Epithelial cell of proximal tubule (primary cell): ENCODE measurements around the gene HACL1. TPM values are rescaled to one million over a fixed set of nuclear protein-coding genes. Genes with fewer than 3 reads are reported as not detected.

Experiments
- DNase-seq: peaks from one replicate; pipeline ENCODE4 v3.0.0-alpha.2; 2011; ENCODE audit warnings: low read depth
- H3K4me3 ChIP-seq: 2 replicates; pipeline ENCODE4 v1.5.1; 2011; ENCODE audit warnings: low read depth, mild to moderate bottlenecking, low read length
- total RNA-seq: library from RNA; depleted of rRNA; stranded (reverse); fragments of >200 nt; gene quantifications from 2 replicates; pipeline ENCODE4 v1.2.3, GENCODE V29; 2015
- TF ChIP-seq, protein P1 (sequence below): conservative IDR thresholded peaks from 2 replicates; pipeline ENCODE4 v1.5.1; 2012; ENCODE audit warnings: low read depth, mild to moderate bottlenecking, low read length

HACL1 gene
- total RNA-seq, 1 donor from 2014 or later = 17.9 TPM

DNA sequence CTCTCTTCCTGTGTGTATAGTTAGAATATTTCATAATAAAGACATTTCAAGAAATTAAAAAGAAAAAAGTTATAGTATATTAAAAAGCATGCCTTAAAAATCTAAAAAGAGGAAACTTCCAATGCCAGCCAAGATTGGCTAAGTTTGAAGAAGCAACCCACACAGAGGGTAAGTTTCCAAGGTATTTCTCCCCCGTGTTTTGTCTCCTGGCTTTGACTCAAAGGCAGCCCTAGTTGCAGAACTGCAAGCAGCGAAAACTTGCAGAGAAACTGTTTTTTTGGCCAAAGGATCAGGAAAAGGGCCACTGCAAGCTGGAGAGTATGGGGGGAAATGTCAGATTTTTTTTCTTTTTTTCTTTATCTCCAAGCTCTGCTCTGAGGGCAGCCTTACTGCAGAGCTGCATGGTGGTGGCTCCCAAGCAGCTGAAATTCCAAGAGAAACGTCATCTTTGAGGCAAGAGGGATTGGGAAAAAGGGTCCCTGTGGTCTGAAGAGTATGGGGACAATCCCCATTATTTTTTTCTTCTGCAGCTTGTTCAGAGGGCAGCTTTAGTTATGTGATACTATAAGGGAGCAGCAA lies 23.0 kb downstream of the HACL1 start:
- DNase-seq = no peak

DNA sequence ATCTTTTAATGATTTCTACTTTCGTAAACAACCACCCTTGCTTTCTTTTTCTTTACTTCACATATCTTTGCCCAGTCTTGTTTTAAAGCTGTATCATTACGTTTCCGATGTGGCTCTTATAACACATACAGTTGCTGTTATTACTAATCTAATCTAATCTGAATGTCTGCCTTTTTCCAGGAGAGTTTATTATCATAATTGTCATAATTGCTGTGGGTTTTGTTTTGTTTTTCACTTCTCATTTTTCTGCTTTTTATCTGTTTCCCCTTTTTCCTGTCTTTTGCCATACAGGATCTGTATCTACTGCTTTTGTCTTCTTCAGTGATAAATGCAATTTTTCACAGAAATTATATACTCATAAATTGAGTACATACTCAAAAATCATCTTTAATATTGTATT lies 24.9 kb downstream of the HACL1 start:
- DNase-seq = no peak
- TF ChIP-seq, protein P1, sequence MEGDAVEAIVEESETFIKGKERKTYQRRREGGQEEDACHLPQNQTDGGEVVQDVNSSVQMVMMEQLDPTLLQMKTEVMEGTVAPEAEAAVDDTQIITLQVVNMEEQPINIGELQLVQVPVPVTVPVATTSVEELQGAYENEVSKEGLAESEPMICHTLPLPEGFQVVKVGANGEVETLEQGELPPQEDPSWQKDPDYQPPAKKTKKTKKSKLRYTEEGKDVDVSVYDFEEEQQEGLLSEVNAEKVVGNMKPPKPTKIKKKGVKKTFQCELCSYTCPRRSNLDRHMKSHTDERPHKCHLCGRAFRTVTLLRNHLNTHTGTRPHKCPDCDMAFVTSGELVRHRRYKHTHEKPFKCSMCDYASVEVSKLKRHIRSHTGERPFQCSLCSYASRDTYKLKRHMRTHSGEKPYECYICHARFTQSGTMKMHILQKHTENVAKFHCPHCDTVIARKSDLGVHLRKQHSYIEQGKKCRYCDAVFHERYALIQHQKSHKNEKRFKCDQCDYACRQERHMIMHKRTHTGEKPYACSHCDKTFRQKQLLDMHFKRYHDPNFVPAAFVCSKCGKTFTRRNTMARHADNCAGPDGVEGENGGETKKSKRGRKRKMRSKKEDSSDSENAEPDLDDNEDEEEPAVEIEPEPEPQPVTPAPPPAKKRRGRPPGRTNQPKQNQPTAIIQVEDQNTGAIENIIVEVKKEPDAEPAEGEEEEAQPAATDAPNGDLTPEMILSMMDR = no peak
- no peak overlapping the region for H3K4me3 ChIP-seq

More for the DNA sequence above, 23.0 kb downstream of the HACL1 start:
- H3K4me3 ChIP-seq = no peak overlapping the region
- TF ChIP-seq, protein P1 = no peak

DNA sequence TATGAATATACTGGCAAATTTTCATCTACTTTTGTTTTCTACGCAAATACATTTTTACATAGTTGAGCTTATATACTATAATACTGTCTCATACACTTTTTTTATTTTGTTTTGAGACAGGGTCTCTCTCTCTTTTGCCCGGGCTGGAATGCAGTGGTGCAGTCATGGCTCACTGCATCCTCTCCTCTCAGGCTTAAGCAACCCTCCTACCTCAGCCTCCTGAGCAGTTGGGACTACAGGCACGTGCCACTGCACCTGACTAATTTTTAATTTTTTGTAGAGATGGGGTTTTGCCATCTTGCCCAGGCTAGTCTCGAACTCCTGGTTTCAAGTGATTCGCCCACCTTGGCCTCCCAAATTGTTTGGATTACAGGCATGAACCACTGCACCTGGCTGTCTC lies 25.9 kb downstream of the HACL1 start:
- DNase-seq = no peak
- TF ChIP-seq, protein P1 = no peak
- H3K4me3 ChIP-seq = no peak overlapping the region

DNA sequence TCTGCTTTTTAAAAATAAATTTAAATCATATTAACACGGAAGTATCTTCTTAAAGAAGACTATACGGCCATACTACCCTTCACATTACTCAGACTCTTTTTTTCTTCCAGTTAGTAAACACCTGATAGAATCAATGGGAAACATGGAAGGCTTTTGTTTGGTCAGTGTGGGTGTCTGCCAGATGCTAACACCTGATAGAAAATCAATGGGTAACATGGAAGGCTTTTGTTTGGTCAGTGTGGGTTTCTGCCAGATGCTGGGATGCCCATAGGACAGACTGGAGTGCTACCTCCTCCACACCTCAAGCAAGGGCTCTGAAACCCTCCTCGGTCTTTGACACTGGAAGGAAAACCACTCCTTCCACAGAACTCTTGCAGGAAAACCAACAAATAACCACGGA lies 29.2 kb downstream of the HACL1 start:
- DNase-seq = no peak
- H3K4me3 ChIP-seq = no peak overlapping the region
- TF ChIP-seq, protein P1 = no peak

DNA sequence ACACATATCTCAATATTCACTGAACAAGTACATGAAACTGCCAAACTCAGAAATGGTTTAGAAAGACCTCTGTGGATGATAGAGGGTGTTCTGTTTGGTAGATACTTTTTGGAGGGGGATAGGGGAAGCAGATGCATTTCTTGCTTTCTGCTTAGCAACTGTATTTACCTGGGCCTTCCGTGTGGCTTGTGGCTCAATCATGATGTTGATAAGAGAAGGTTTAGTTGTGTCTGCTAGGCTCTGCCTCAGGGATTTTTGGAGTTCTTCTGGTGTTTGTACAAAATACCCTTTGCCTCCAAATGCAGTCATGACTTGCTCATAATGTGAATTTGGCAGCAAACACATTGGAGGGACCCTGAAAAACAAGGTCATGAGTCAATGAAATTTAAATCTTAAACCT lies 38.2 kb downstream of the HACL1 start:
- TF ChIP-seq, protein P1 = no peak
- no peak overlapping the region for H3K4me3 ChIP-seq
- DNase-seq = no peak

DNA sequence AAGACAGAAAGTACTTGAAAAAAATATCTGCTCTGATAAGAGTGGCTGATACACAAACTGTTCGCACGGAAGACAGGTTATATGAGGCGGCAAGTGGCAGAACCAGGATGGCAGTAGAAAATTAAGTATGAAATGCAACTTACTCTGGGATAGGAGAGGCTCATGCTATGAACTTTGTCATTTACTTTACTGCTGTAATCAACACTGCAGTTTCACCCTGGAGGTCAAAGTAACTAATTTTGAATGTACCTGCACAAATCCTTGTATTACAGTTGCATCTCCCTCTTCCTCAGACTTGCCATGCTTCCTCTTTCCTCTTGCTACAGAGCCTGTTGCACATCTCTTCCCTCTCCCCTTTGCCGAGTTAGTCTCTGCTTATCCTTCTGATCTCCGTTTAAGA lies 38.8 kb downstream of the HACL1 start:
- TF ChIP-seq, protein P1 = no peak
- H3K4me3 ChIP-seq = no peak overlapping the region
- DNase-seq = no peak

DNA sequence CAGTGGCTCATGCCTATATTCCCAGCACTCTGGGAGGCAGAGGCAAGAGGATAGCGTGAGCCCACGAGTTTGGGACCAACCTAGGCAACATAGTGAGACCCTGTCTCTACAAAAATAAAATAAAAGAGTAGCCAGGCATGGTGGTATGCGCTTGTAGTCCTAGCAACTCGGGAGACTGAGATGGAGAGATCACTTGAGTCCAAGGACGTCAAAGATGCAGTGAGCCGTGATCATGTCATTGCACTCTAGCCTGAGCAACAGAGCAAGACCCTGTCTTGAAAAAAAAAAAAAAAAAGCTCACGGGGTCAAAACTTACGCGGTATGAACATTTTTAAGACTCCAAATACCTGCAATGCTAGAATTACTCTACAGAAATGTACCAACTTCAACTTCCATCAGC lies 42.8 kb downstream of the HACL1 start:
- H3K4me3 ChIP-seq = no peak overlapping the region
- TF ChIP-seq, protein P1 = no peak
- DNase-seq = no peak
